Natural killer cell (primary cell): ENCODE data around the gene CCDC85A. TPM values are rescaled to one million over a fixed set of nuclear protein-coding genes. Genes with fewer than 3 reads are reported as not detected.

Experiments used
- ATAC-seq, 3 donors: fragments of 150-1000 bp in 2 of 3; fragments of 200-7000 bp in 1 of 3; cut with Tn5 transposase; 1 replicate in 1 of 3; 2 replicates in 2 of 3; pipeline ENCODE4 v1.10.0; 2021; ENCODE audit warnings: mild to moderate bottlenecking in 2 of 3, moderate library complexity in 2 of 3
- DNase-seq, 2 donors: peaks; one replicate each; pipeline versions ENCODE4 v3.0.0 to v3.0.0-alpha.2; 2013 to 2021; ENCODE audit warnings: mixed read lengths in 1 of 2
- H3K27ac ChIP-seq: one replicate; pipeline ENCODE4 v1.5.1; 2013; ENCODE audit warnings: mild to moderate bottlenecking, low read length
- H3K27me3 ChIP-seq: one replicate; pipeline ENCODE4 v1.6.1; 2013; ENCODE audit warnings: low read length; ENCODE audit not compliant: control insufficient read depth, insufficient read depth
- H3K36me3 ChIP-seq: one replicate; pipeline ENCODE4 v1.6.1; 2013; ENCODE audit warnings: low read length; ENCODE audit not compliant: control insufficient read depth, insufficient read depth
- H3K4me1 ChIP-seq: one replicate; pipeline ENCODE4 v1.6.1; 2013; ENCODE audit warnings: low read length; ENCODE audit not compliant: control insufficient read depth, insufficient read depth
- H3K4me3 ChIP-seq: one replicate; pipeline ENCODE4 v1.5.1; 2013; ENCODE audit warnings: low read length
- H3K9me3 ChIP-seq: one replicate; pipeline ENCODE4 v1.6.1; 2013; ENCODE audit warnings: low read length; ENCODE audit not compliant: control insufficient read depth, insufficient read depth
- H3K27ac Mint-ChIP-seq, 2 donors: one replicate each; pipeline ENCODE4 v1.8.0; 2022; ENCODE audit warnings: mild to moderate bottlenecking in 2 of 2, mixed read lengths in 2 of 2, moderate library complexity in 1 of 2
- H3K27me3 Mint-ChIP-seq, 2 donors: one replicate each; pipeline ENCODE4 v1.8.0; 2022; ENCODE audit warnings: low read depth in 2 of 2, mixed read lengths in 2 of 2
- H3K36me3 Mint-ChIP-seq: one replicate; pipeline ENCODE4 v1.8.0; 2022; ENCODE audit warnings: mixed read lengths
- H3K4me1 Mint-ChIP-seq, 2 donors: one replicate each; pipeline ENCODE4 v1.8.0; 2022; ENCODE audit warnings: mixed read lengths in 2 of 2
- H3K4me3 Mint-ChIP-seq: one replicate; pipeline ENCODE4 v1.8.0; 2022; ENCODE audit warnings: mild to moderate bottlenecking, moderate library complexity, mixed read lengths
- H3K9me3 Mint-ChIP-seq, 2 donors: one replicate each; pipeline ENCODE4 v1.8.0; 2022; ENCODE audit warnings: mixed read lengths in 2 of 2
- CTCF ChIP-seq: fragments of 200-600 bp; IDR thresholded peaks from one replicate; pipeline ENCODE4 v1.8.0; 2022; ENCODE audit warnings: antibody characterized with exemption
- WGBS: methylation state at CpG from one replicate; pipeline ENCODE4 v1.1.7; 2013; ENCODE audit warnings: missing lambda C conversion rate; ENCODE audit not compliant: insufficient coverage; 5-methylcytosine and 5-hydroxymethylcytosine counted together
- intact Hi-C: fragments of 100-400 bp; cut with micrococcal nuclease; formaldehyde crosslinking; loops from one replicate; pipeline ENCODE4 v1.14.2; 2022
- total RNA-seq, 4 donors: library from RNA; stranded (reverse); fragments of 120-200 nt in 1 of 4; gene quantifications; one replicate each; pipeline versions ENCODE4 v1.2.3 to v1.2.4, GENCODE V29; 2013 to 2022

CCDC85A gene
- total RNA-seq, 3 donors from 2014 or later (not counting 1 experiment from before 2014, with no cell fraction given): not detected

DNA sequence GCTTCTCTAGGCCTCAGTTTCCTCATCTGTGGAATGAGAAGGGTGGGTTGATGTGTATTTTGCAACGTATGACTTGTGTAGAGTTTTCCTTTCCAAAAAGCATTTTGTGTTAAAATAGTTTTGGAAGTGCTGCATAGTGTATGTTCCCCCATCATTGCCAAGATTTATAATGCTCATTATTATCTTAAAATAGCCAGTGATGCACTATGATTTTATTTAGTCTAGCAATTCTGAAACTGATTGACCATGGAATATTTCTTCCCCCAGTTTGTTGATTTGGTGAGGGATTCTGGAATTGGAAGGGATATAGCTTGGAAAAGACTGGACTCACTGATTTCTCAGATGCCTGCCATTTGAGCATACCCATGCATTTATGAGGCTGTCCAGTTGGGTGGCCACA, 130.6 kb downstream of the CCDC85A start:
- Histone ChIP-seq H3K36me3 (no peaks in the 10 kb centered on the region), H3K27me3 (no peaks in the 10 kb centered on the region), H3K27ac (no peak overlapping the region), H3K9me3 (no peaks in the 10 kb centered on the region), H3K4me3 (no peak overlapping the region), H3K4me1 (no peaks in the 10 kb centered on the region)
- H3K27me3 Mint-ChIP-seq: no peaks in the 10 kb centered on the region
- intact Hi-C loops: no loop called here
- ATAC-seq: no peak
- no peaks in the 10 kb centered on the region for H3K36me3 Mint-ChIP-seq
- no peak for TF ChIP-seq CTCF
- no peak overlapping the region for H3K27ac Mint-ChIP-seq
- H3K4me3 Mint-ChIP-seq: no peak overlapping the region
- peaks cover 5 to 14% of the 10 kb centered on the region in 2 donors for H3K9me3 Mint-ChIP-seq
- no peaks in the 10 kb centered on the region for H3K4me1 Mint-ChIP-seq
- DNase-seq: no peak
- WGBS: no CpG with 5 or more reads among the region's 1 CpG

- no peaks in the 10 kb centered on the region for H3K27me3 ChIP-seq
- Mint-ChIP-seq H3K4me3 (no peak overlapping the region), H3K4me1 (no peaks in the 10 kb centered on the region), H3K27ac (no peak overlapping the region), H3K27me3 (no peaks in the 10 kb centered on the region), H3K9me3 (peaks cover 6 to 15% of the 10 kb centered on the region in 2 donors), H3K36me3 (no peaks in the 10 kb centered on the region)
- H3K4me3 ChIP-seq: no peak overlapping the region
- intact Hi-C loops: no loop called here
- 63% methylated on average over 1 of the region's 2 CpGs for WGBS
- H3K36me3 ChIP-seq: no peaks in the 10 kb centered on the region
- H3K27ac ChIP-seq: no peak overlapping the region
- DNase-seq (no peak), ATAC-seq (no peak)
- H3K9me3 ChIP-seq: no peaks in the 10 kb centered on the region
- H3K4me1 ChIP-seq: no peaks in the 10 kb centered on the region
- no peak for TF ChIP-seq CTCF
These were observed 131.0 kb downstream of the CCDC85A start for GRCh38 chr2:56314796-56315195.

DNA sequence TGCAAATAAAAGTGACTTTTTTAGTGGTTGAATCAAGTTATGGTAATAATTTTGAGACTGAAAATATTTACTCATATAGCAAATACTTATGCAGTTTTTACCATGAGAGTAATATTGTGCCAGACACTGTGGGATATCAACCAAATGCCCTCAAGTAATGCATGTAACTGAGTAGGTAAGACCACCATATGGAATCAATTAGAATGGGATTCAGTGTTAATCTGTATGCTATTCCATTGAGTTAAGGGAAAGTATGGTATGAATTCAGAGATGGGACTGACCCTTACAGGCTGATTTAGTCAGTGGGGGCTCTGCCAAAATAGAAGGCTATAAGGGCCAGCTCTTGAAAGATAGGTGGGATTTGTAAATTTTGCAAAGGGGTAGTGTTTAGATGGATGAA, 131.6 kb downstream of the CCDC85A start:
- no peak overlapping the region for H3K27ac Mint-ChIP-seq
- DNase-seq (no peak), ATAC-seq (no peak)
- no peak overlapping the region for H3K4me3 Mint-ChIP-seq
- no peaks in the 10 kb centered on the region for H3K4me1 Mint-ChIP-seq
- H3K27me3 Mint-ChIP-seq: no peaks in the 10 kb centered on the region
- peaks cover 10 to 19% of the 10 kb centered on the region in 2 donors for H3K9me3 Mint-ChIP-seq
- no peaks in the 10 kb centered on the region for H3K27me3 ChIP-seq
- H3K9me3 ChIP-seq: no peaks in the 10 kb centered on the region
- no peaks in the 10 kb centered on the region for H3K36me3 ChIP-seq
- H3K4me1 ChIP-seq: no peaks in the 10 kb centered on the region
- no peak overlapping the region for H3K27ac ChIP-seq
- no peaks in the 10 kb centered on the region for H3K36me3 Mint-ChIP-seq
- no peak overlapping the region for H3K4me3 ChIP-seq
- intact Hi-C loops: no loop called here
- TF ChIP-seq CTCF: no peak

DNA sequence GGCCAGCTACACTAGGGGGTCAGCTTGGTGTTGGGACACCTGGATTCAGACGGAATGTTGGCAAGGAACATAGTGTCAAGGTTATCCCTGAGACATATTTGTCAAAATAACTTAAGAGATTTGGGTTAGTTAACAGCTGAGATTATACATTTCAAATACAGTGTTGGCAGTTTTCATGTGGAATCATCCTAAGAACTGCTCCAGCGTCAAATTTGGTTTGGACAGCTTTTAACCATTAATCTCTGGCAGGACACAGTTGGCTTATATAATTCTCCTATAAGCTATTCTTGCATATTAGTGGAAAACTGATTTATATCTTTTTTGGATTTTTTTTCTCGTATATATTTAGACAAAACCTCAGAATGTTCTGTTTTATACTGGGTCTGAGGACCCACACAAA, 132.2 kb downstream of the CCDC85A start:
- Histone ChIP-seq H3K27ac (no peak overlapping the region), H3K4me1 (no peaks in the 10 kb centered on the region), H3K4me3 (no peak overlapping the region), H3K27me3 (no peaks in the 10 kb centered on the region), H3K36me3 (no peaks in the 10 kb centered on the region), H3K9me3 (no peaks in the 10 kb centered on the region)
- no peak for TF ChIP-seq CTCF
- intact Hi-C loops: no loop called here
- 90% methylated on average over 2 of the region's 3 CpGs for WGBS
- no peak for ATAC-seq
- no peaks in the 10 kb centered on the region for H3K4me1 Mint-ChIP-seq
- no peaks in the 10 kb centered on the region for H3K27me3 Mint-ChIP-seq
- H3K9me3 Mint-ChIP-seq: peaks cover 10 to 19% of the 10 kb centered on the region in 2 donors
- no peak overlapping the region for H3K4me3 Mint-ChIP-seq
- no peak overlapping the region for H3K27ac Mint-ChIP-seq
- H3K36me3 Mint-ChIP-seq: no peaks in the 10 kb centered on the region
- no peak for DNase-seq
